Stimulated activated CD8-positive, alpha-beta memory T cell treated with anti-CD3 and anti-CD28 coated beads, Interleukin-12 subunit alpha, Interleukin-12 subunit beta, amount 100 ng/mL, for 4 hours (primary cell): Measurements from ENCODE around the gene CENPX.

Source experiments
- DNase-seq: peaks from one replicate; pipeline ENCODE4 v3.0.0-alpha.2; 2020; ENCODE audit warnings: low read depth

The CENPX gene

DNA sequence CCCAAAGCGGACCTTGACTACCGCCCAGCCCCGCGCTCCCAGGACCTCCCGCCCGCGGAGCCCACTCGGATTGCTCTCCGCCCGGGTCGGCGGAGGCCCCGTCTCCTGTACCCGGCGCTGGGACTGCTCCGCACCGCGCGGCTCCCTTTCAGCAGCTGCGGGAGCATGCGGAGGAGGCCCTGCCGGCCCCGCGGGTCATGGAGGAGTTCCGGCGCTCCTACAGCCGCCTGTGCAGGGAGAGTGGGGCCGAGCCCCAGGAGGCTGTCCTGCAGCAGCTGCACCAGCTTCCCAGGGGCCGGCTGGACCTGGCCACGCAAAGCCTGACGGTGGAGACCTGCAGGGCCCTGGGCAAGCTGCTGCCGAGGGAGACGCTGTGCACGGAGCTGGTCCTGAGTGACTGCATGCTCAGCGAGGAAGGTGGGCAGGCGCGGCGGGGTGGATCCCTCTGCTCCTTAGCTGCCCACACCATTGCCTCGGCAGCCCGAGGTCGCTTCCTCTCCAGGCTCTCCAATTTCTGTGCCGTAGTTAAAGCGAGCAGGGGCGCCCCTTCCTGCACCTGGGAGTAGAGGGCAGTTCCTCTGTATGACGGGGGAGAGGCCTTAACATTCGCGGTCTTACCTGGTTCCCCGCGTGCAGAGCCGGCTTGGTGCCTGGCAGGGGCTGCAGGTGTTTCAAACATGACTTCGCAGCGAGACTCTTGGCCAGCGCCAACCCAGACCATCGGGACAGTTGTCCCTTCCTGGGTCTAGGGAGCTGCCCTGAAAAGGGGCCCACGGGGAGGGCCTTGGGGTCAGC lies 966 bp upstream of the CENPX start:
- DNase-seq: no peak

DNA sequence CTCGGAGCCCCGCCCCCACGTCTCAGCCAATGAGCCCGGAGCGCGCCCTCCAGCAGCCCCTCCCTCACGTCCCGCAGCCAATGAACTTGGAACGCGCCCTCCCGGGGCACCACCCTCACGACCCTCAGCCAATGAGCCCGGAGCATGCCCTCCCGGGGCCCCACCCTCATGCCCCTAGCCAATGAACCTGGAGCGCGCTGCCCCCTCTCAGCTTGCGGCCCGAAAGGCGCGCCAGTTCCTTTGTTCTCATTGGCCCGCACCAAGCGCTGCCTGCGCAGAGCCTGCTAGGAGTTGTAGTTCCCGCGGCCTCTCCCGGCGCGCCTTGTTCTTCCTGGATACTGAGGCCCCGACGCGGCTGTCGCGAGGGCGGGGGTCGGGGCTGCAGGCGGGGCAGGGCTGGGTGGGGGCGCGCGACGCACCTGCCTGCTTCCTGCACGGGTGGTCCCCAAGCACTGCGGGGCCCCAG lies 336 bp upstream of the CENPX start, which contains the start of gene LRRC45:
LRRC45 (plus strand) TSS at position 325 of the 466 bp plus-strand sequence. CDS start 339 bp downstream, outside the sequence.
- DNase-seq: peak; percentile 100

DNA sequence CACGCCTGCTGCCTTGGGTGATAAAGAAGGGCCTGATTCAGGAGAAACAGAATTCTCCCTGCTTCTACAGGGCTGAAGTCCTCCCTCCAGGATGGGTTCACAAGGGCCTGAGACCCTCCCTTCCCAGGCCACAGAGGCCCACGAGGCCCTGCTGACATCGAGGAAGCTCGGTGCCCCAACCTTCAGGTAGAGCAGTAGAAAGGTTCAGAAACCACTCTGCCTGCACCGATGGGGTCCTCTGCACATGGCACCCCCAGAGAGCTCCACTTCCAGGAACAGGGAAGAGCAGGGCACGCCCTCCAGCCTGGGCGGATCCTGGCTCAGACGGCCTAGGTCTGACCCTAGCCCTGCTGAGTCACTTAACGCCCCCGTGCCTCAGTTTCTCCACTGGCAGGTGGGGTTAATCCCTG lies 773 bp downstream of the CENPX start:
- DNase-seq: no peak

DNA sequence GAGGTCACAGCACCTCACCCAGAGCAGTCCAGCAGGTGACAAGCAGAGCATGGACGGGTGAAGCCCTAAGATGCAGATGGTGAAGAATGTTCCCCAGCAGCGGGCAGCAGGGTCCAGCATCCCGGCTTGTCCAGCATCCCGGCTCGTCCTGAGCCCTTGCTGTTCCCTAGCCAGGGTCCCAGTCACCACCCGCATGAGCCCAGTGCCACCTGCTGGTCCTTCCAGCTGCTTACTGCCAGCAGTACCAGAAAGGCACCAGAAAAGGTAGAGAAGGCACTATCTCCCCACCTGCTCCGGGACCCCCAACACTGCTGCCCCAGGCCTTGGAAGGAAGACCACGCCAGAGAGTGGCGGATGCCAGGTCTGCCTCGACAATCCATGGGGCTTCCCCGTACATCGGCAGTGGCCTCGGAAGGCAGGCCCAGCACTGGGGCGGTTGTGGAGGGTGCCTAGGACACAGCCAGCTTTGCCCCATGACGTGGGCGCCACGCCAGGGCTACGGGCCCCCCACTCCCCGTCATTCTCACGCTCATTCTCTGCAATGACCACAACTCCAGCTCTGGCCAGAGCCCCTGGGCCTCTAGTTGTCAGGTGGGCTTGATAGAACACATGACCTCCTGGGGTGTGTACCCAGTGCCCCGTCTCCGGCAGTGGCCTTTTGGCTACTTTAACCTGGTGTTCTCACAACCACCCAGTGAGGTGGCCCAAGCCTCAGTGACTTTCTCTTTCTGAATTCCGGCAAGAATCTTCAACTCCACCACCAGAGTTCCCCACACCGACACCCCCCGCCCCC lies 1.4 kb downstream of the CENPX start:
- peak; percentile 27 for DNase-seq

DNA sequence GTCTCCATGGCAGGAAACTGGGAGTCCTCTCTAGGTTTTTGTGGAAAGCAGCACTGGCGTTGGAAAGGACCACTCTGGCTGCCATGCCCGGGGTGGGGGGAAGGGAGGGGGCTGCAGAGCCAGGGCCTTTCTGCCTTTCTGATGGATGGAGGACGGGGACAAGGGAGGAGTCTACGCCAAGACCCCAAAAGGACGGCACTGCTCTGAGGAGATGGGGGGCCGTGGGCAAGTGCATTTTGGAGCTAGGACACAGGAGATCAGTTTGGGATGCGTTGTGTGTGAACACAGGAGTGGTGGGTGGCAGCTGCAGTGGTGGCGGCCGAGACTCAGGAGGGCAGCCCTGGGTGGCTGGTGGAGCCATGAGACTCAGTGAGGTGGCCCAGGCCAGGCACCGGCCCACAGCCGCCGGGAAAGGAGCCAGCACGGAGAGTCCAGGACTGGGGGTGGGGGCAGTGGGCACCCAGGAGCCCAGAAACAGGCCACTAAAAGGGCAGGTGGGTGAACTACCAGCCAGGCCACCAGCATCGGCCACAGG lies 2.0 kb downstream of the CENPX start:
- no peak for DNase-seq

DNA sequence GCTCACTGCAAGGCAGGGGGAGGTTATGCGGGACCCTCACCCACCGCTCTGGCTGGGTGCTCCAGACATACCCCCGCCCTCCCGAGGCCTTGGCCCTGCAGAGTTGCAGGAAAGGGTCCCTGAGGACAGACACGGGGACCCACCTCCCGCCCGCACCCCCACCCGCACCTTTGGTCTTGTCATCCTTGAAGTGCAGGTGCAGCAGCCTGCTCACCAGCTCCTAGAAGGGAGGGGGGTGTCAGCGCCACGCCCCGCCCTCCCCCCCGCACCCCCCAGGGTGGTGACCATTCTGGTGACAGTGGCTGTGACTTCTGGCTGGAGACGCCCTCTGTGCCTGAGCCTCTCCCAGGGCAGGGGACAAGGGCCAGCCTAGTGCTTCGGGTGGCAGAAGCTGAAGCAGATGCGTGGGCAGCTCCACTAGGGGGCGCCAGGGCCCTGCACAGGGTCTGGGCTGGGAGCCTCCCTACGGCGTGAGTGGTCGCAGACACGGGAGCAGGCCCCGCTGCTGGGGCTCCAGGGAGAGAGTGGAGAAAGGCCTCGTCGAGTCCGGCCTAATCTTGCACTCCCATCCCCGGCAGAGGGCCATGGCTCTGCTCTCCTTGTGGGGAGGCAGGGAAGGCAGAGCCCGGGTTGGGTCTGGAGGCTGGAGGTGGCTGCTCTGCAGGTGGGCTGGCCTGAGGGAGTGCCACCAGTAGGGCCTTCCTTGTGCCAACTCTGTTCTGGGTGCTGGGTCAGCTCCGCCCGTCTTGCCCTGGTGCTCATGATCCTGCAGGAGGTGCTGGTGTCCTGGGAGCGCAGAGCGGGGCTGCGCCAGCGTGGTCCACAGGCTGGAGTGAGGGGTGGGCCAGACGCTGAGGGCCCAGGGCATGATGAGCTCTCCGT lies 2.7 kb downstream of the CENPX start:
- DNase-seq: peak; percentile 27

DNA sequence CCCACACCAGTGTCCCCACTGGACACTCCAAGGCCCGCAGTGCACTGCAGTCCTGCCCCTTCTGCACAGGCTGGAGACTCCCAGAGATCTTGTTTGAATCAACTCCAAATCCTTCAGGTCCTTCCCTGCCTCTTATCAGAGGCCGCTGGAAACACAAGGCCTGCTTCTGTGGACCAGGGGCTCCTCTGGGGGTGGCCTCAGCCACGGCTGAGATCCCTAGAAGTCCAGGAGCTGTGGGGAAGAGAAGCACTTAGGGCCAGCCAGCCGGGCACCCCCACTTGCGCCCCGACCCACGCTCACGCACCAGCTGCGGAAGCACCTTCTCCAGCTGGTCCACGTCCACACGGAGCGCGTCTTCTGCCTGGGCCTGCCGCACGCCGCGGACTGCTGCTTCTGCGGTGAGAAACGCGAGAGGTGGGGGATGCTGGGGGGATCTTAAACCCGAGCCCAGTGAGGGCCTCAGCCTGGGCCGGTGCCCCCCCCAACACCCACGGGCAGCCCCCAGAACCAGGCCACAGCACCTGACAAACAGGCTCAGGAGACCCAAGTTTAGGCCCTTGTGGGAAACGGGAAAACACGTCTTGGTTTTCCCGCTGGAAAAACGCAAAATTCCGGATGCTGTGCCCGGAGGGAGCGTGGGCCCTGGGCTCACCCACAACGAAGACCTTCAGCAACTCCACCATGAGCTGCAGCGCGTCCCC lies 3.5 kb downstream of the CENPX start:
- DNase-seq: no peak

DNA sequence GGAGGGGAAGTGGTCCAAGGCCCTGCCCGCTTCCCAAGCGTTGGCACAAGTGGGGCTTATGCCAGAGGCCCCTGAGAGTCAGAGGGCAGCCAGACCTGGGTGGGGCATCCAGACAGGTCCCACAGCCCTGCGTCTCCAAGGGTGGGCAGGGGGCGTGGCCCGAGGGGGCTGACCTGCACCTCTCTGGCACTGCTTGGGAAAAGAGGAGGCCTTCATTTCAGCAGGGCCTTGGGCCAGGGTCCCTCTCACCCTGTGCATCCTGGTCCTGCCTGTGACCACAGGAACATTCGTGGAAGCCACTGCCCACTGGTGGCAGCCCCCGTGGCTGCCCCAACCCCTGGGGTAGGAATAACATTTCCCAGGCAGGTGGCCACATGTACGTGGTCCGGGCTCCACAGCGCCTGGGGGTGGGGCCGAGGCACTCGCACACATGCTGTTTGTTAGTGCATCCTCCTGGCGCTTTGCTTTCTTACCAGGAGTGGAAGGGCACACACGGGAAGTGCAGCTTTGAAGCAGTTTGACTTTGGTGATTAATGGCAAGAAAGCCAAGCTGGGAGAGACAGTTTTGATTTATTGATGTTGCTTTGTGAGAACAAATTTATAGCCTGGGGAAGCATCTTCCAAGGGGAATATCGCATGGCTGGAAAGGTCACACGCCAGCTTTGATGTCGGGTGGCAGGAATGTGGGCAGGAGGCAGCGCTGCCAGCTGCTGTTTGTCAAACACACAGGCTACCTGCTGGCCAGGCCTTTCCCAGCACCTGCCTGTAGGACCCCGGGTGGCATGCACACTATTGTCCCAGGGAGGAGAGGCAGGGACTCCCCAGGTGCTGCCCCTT lies 4.3 kb downstream of the CENPX start:
- no peak for DNase-seq

DNA sequence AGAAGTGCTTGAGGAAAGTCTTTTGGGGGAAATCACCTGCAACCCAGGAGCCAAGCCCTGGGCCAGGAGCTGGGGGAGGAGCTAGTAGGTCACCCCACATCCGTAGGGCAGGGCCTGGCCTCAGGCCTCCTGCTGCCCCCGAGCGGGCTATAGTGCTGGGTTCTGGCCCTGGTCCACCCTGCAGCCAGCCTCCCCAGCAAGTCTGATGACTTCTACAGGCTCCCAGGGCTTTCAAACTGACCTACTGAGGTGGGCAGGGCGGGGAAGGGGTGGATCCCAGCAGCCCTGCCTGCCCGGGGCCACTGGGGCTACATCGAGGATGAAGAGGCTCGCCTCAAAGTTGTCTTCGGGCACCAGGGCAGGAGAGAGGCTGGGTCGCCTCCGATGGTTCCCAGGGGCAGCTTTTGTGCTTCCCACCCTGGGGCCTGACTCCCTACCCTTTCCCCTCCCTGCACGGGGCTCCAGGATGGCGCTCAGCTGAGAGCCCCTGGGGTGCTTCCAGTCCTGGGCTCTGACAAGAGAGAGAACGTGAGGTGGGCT lies 5.0 kb downstream of the CENPX start:
- DNase-seq: no peak

DNA sequence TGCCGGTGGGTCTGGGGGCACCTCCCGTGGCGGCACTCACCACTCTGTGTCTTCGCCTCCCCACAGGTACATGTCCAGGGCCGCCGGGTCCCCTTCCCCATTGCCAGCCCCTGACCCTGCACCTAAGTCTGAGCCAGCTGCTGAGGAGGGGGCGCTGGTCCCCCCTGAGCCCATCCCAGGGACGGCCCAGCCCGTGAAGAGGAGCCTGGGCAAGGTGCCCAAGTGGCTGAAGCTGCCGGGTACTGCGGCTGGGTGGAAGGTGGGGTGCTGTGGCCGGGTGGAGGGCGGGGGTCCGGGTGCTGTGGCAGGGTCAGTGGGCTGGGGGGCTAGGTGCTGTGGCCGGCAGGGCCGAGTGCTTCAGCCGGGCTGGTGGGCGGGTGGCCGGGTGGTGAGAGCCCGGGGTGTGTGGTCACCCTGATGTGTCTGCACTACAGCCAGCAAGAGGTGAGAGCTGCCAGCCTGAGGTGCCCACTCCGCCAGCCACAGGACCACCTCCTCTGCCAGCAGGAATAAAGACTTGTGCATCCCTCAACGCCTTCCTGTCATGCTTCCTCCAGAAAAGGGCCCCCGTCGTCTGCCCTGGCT lies 5.7 kb downstream of the CENPX start:
- DNase-seq: no peak

DNA sequence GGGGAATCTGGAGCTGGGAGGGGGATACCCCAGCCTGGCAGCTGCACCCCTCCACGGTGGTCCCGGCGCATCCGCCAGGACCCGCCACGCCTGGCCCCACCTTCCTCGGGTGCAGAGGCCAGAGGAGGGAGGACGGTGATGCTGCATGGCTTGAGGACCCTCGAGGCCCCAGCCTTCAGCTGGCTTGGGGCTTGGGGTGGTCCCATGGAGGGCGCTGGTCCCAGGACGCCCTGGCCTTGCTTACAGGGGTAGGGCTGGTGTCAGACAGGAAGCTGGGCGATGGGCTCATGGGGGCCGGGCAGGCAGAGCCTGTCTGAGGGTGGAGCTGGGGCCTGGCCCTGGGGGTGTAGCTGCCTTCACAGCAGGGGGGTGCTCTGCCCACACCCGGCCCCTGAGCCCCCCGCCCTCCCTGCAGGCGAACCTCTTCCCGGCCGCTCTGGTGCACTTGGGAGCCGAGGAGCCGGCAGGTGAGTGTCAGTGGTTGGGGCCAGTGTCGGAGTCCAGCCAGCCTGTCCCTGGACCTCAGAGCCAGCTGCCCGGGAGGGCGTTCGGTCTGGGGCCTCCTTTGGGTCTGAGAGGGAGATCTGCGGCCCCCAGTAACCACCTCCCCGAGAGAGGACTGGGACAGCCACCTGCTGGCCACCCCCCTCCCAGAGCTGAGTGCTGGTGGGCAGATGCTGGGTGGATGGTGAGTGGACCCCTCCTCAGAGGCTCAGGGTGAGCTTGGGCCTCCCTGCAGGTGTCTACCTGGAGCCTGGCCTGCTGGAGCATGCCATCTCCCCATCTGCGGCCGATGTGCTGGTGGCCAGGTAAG lies 6.4 kb downstream of the CENPX start:
- no peak for DNase-seq

DNA sequence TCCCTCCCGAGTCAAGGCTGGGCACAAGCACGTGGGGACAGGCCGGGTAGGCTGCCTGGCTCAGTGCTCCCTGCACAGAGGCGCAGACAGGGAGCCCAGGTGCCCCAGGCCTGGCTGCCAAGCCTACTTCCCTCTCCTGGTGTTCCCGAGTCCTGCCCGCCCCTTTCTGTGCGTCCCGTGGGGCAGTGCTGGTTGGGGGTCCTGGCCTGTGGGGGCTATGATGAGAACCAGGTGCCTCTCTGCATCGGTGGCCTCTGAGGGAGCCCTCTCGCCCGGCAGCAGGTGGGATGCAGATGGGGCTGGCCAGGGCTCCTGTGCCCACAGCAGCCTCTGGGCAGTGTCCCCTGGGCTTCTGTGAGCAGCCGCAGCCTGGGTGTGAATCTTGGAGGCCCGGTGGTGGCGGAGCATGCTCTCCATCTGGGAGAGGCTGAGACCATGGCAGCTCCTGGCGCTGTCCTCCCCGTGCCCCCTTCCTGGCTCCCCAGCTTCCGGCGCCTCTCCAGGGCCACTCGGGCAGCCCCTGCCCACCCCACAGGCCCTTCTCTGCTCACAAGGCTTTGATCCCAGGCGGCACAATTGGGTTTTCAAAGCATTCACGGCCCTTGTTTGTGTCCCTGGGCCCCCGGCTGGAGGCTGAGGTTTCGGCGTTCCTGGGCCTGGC lies 7.2 kb downstream of the CENPX start:
- no peak for DNase-seq

DNA sequence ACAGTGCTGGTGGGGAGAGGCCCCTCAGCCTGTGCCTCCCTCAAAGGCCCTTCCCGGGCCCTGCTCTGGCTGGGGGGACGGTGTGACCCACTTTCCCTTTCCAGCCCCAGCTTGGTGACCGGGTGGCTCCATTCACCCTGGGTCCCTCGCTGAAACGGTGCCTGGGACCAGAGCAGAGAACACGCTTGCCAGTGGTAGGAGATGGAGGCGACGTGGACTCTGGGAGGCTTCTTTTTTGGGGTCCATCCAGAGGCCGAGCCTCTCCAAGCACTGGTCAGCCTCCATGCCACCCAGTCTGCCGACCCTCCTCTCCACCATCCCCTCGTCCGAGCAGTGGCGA lies 7.7 kb downstream of the CENPX start:
- DNase-seq: no peak

DNA sequence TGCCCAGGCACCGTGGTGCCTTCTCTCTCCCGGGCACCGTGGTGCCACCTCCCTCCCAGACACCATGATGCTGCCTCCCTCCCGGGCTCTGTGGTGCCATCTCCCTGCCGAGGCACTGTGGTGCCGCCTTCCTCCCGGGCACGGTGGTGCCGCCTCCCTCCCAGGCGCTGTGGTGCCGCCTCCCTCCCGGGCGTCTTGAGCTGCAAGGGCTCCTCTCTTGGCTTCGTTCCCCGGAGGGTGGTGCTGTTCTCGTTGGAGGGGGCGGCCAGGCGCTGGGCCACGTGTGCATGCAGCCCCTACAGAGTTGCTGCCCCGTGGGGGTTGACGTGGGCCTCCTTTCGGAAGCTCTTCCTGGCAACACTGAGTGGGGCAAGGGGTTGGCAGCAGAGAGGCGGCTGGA lies 8.2 kb downstream of the CENPX start:
- DNase-seq: no peak

DNA sequence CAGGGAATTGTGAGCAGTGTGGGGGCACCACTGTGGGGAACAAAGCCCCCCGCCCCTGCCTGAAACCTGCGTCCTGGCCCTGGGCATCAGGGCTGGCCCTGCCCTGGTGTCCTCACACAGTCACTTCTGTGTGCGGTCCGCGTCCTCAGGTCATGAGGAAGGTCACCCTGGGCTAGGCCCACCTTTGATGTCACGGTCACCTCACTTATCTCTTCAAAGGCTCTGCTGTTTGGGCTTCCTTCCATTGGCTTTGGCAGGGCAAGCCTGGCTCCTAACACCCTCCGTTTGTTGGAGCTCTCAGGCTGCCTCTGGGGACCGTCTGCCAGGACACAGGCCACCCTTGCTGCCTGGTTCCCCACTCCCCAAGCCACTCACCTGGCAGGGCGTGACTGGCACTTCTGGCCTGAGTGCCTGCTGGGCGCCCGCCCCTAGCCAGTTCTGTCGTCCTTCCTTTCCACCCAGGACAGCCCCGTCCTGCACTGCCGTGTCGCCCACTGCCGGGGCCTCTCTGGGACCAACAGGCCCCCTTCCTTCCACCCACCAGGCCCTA lies 8.8 kb downstream of the CENPX start:
- DNase-seq: no peak

DNA sequence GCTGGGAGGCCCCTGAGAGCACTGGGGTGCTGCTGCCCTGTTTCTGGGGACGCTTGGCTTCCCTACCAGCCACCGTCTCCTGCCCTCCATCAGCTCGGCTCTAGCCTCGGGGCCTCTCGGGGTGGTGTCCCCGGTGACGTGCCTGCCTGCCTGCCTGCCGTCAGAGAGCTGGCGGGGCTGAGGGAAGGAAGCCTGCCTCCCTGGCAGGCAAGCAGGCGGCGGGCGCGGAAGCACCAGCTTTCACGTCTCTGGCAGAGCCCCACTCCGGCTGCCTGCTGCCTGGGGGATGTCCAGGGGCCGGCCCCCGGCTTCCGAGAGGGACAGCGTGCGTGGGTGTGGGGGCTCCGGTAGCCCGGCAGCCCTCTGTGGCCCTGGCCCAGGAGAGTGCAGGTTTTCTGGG lies 9.3 kb downstream of the CENPX start:
- DNase-seq: no peak

DNA sequence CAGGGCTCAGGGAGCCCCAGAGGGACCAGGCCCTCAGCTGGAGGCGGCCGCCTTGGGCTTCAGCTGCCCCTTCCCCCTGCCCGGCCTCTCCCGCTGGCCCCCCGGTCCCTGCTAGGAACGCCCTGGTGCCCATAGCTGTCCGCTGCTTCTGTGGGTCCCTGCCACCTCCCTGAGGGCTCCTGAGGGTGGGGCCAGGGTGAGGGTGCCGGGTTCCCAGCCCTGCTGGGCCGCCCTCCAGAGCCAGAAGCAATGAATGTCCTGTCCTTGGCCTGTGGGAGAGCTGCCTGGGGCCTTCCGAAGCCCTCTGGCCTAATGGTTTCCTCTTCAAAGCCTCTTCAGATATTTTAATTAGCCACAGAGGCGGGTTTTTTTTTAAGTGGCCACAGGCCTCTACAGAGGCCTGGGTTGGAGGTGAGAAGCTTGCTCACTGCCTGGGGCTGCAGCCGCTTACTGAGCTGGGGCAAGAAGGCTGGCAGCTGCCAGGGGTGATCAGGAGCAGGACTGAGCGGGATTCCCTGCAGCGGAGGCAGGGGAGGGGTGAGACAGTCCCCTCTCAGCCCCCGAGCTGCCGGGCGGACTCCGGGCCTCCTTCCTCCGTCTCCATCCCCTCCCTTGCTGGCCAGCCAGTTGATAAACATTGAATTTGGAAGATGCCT lies 9.9 kb downstream of the CENPX start:
- DNase-seq: no peak

DNA sequence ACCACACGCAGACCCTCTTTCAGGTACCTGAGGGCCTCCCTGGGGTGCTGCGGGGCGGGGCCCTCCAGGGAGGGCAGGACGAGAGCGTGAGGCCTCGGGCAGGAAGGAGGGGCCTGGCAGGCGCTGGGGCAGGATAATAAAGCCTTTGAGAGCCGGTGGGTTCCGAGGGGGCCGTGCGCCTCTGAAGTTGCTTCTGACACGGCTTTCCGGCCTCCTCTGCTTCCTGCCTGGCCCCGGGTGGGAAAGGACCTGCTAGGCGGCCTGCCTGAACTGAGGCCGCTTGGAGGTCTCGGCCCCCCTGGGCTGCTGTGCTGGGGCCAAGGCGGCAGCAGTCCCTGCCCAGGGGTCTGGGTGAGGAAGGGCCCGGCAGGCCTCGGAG lies 10.4 kb downstream of the CENPX start:
- no peak for DNase-seq
